Epithelial cell of esophagus (primary cell): ENCODE results near the gene MAP1B.

Source experiments
- DNase-seq: peaks from one replicate; pipeline ENCODE4 v3.0.0; 2010; ENCODE audit warnings: low read depth
- H3K4me3 ChIP-seq: 2 replicates; pipeline ENCODE4 v1.5.1; 2011; ENCODE audit warnings: mild to moderate bottlenecking, low read length, control low read depth
- TF ChIP-seq, protein P1 (sequence below): IDR thresholded peaks from 2 replicates; pipeline ENCODE4 v1.5.1; 2011; ENCODE audit warnings: low read depth, mild to moderate bottlenecking, low read length, control low read depth, inconsistent platforms; ENCODE audit not compliant: insufficient read depth; ENCODE audit errors: missing control alignments

The MAP1B gene

DNA sequence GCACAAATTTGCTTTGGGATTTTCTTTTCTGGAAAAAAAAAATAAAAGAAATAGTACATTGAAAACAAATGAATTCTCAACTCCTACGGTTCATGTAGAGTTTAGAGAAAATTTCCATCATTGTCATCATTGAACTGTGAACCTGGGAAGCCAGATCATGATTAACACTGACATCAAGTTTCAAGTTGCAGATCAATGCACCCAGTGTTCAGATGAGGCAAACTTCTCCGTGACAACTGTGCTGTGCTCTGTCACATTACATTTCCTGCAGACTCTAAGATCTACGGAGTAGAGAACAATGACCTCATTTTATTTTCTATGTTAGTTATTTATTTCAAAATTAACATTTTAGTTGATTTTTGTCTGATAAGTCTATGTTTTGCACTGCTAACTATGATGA lies 99.7 kb downstream of the MAP1B start:
- DNase-seq: no peak
- no peak overlapping the region for H3K4me3 ChIP-seq
- TF ChIP-seq, protein P1, sequence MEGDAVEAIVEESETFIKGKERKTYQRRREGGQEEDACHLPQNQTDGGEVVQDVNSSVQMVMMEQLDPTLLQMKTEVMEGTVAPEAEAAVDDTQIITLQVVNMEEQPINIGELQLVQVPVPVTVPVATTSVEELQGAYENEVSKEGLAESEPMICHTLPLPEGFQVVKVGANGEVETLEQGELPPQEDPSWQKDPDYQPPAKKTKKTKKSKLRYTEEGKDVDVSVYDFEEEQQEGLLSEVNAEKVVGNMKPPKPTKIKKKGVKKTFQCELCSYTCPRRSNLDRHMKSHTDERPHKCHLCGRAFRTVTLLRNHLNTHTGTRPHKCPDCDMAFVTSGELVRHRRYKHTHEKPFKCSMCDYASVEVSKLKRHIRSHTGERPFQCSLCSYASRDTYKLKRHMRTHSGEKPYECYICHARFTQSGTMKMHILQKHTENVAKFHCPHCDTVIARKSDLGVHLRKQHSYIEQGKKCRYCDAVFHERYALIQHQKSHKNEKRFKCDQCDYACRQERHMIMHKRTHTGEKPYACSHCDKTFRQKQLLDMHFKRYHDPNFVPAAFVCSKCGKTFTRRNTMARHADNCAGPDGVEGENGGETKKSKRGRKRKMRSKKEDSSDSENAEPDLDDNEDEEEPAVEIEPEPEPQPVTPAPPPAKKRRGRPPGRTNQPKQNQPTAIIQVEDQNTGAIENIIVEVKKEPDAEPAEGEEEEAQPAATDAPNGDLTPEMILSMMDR: no peak

DNA sequence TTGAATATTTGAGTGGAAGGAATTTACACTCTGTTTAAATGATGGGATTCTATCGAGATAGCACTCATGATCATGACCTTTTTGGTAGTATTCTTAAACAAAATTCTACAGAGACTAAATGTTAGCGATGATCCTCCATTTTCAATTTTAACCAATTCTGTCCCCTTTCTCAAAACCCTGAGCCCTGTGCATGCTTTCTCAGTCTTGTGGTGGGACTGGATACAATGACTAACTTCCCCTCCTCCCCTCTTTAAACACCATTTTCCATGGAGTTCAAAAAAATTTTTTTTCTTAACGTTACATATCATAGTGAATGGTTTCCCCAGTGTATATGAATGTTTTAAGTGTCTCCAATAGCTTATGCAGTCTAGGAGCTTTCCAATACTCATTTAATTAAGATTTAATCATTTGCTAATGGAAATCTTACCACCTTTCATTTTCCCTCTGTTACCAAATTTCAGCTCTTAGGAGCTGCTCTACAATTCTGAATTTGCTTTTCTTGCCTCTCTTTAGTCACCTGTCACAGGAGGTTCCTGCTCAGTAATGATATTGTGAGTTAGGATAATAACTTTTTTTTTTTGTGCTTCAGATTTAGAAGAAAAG lies 101.2 kb downstream of the MAP1B start:
- no peak for DNase-seq
- TF ChIP-seq, protein P1: no peak
- H3K4me3 ChIP-seq: no peak overlapping the region

DNA sequence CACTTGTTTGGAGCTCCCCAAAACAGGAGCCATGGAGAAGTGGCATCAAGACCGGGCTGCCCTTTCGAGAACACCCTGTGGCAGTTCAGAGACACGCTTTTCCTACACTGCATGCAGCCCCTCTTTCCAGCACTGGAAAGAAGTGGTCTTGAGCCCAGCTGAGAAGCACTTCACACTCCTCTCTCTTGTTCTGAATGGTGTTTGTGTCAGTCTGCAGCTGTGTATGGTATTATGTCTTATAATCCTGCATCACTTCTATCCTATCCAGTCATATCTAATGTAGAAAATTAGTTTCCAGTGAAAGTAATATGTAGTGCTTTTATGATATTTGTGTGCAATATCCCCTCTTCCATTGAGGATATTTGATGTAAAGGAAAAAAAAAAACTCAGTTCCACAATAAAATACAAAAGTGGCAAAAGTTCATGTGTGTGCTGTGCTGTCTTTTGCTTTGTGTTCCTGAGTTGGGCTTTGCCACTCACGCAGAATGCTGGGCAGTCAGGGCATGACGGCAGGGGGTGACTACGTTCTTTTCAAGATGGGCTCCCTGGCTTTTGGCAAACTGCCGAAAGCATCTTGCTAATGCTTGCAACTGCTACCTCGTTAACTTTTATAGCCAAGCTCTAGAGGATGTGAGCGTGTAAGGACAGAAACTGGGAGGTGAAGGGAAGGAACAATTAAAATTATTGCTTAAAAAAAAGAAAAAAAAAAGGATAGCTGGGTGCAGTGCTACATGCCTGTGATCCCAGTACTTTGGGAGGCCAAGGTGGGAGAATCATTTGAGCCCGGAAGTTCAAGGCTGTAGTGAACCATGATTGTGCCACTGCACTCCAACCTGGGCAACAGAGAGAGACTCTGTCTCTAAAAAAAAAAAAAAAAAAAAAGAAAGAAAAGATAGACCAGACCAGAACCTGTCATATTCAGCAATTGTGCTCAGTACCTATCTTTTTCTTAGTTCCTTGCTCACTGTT lies 102.2 kb downstream of the MAP1B start:
- peak; percentile 53 for DNase-seq

DNA sequence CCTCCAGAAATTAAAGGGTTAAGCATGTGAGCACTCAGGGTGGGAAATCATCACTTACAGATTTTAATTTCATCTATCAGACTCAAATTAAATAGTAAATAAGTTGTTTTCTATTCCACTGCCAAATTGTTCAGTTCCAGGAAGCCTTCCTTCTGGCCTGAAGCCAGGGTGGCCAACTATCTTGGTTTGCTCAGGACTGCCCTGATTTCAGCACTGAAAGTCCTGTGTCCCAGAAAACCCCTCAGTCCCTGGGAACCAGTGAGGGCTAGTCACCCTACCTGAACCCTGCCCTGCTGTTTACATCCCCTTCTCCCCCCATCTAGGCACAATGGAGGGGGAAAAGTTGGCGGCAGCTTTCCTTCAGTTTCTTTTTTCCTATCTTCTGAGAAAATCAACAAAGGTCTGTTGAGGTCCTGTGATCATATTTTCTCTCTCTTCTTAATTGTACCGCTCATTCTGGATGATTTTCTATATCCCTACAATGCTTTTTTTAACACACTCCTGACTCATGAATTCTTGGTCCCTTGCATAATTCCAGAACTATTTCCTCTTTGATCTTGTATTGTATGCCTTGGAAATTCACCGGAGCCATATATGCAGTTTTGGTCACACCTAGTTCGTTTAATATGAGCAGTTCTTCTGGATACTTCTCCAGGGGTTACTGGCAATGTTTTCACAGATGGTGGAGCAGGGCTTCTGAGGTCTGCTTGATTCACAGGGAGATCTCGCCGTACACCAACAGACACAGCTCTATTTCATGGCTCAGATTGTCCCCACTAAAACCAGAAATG lies 103.8 kb downstream of the MAP1B start:
- H3K4me3 ChIP-seq: no peak overlapping the region
- peak; percentile 85 for DNase-seq
- TF ChIP-seq, protein P1: no peak

More for the DNA sequence above, 102.2 kb downstream of the MAP1B start:
- TF ChIP-seq, protein P1: no peak
- no peak overlapping the region for H3K4me3 ChIP-seq

DNA sequence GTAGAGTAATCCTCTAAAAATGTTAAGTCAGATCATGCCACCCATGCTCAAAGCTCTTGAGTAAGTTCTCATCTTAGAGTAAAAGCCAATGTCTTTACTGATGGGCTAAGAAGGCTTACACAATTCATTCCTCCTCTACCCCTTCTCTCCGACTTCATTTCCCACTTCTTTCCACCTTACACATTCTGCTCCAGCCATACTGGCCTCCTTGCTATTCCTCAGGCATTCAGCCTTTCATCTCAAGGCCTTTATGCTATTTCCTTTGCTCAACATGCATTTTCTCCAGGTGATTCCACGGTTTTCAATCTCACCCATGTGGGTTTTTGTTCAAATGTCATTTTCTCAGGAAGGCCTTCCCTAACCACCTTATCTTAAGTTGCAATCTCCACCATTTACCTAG lies 104.9 kb downstream of the MAP1B start:
- no peak overlapping the region for H3K4me3 ChIP-seq
- DNase-seq: no peak
- TF ChIP-seq, protein P1: no peak

DNA sequence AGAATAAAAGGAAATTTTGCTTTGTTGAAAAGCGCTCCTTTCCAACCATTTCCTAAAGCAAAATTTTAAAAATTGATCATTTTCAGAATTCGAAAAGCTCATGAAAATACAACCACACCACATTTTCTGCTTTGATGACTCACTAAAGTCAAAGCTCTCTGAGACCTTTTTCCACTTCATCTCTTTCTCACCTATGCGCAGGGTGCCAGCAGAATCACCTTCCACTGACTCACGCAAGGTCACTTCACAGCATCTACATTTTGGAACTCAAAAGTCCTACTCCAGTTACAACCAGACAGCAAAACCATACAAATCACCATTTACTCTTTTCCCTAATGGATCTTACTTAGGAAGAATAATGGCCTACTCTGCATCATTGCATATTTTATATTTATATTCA lies 106.2 kb downstream of the MAP1B start:
- H3K4me3 ChIP-seq: no peak overlapping the region
- DNase-seq: no peak
- TF ChIP-seq, protein P1: no peak
